Peyer's patch (tissue), 4 donors: ENCODE data around the gene FARP1.

Source experiments
- POLR2A ChIP-seq, 2 donors: fragments of 450-650 bp; IDR thresholded peaks; one replicate each; pipeline ENCODE4 v1.5.1; 2017; ENCODE audit warnings: antibody characterized with exemption in 2 of 2, mild to moderate bottlenecking in 2 of 2, moderate library complexity in 2 of 2
- TF ChIP-seq, protein P1 (sequence below), 6 experiments: fragments of 450-650 bp in 4 of 6; fragments of 200-600 bp in 2 of 6; sonication (generic) in 1 of 6; IDR thresholded peaks; one replicate each; pipeline ENCODE4 v1.5.1; 2017 to 2019; ENCODE audit warnings: antibody characterized with exemption in 6 of 6, mild to moderate bottlenecking in 3 of 6, moderate library complexity in 1 of 6

DNA sequence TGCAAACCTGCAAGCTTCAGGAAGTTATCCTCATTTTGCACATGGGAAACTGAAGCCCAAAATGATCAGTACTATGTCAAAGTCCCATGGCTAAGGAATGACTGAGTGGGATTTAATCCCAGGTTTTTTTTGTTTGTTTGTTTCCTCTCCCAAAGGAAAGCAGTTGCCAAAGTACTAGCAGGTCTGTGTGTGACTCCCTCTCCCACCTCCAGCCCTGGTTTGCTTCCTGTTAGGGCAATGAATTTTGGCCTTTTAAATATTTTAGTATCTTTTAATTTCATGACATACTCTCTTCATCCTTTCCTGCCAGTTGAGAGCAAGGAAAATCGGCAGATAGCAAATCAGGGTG is 168.3 kb downstream of the FARP1 start:
- TF ChIP-seq POLR2A (IDR thresholded peaks at IDR 0.05), result no peak
- TF ChIP-seq, protein P1, sequence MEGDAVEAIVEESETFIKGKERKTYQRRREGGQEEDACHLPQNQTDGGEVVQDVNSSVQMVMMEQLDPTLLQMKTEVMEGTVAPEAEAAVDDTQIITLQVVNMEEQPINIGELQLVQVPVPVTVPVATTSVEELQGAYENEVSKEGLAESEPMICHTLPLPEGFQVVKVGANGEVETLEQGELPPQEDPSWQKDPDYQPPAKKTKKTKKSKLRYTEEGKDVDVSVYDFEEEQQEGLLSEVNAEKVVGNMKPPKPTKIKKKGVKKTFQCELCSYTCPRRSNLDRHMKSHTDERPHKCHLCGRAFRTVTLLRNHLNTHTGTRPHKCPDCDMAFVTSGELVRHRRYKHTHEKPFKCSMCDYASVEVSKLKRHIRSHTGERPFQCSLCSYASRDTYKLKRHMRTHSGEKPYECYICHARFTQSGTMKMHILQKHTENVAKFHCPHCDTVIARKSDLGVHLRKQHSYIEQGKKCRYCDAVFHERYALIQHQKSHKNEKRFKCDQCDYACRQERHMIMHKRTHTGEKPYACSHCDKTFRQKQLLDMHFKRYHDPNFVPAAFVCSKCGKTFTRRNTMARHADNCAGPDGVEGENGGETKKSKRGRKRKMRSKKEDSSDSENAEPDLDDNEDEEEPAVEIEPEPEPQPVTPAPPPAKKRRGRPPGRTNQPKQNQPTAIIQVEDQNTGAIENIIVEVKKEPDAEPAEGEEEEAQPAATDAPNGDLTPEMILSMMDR (IDR thresholded peaks at IDR 0.05), result no peak
